Ovary (tissue), 9 donors: ENCODE measurements around the gene STK24. TPM values are rescaled to one million over a fixed set of nuclear protein-coding genes. Genes with fewer than 3 reads are reported as not detected.

Experiments
- DNase-seq, 5 donors: peaks; one replicate each; pipeline ENCODE4 v3.0.0-alpha.2; 2019 to 2020
- H3K27ac ChIP-seq, 2 donors: fragments of 200-600 bp; one replicate each; pipeline versions ENCODE4 v1.5.1 to v1.8.0; 2019 to 2022
- H3K27me3 ChIP-seq: fragments of 200-600 bp; one replicate; pipeline ENCODE4 v1.8.0; 2022
- H3K36me3 ChIP-seq: fragments of 200-600 bp; sonication (generic); one replicate; pipeline ENCODE4 v1.5.1; 2019
- H3K4me1 ChIP-seq: one replicate; pipeline ENCODE4 v1.8.1; 2013; ENCODE audit warnings: mild to moderate bottlenecking, moderate library complexity; ENCODE audit not compliant: insufficient read depth
- H3K4me3 ChIP-seq: fragments of 200-600 bp; sonication (generic); one replicate; pipeline ENCODE4 v1.5.1; 2017
- H3K9me3 ChIP-seq, 2 donors: fragments of 200-600 bp in 1 of 2; sonication (generic) in 1 of 2; one replicate each; pipeline versions ENCODE4 v1.5.1 to v1.8.1; 2013 to 2019; ENCODE audit warnings: mild to moderate bottlenecking in 1 of 2, moderate library complexity in 1 of 2
- EP300 ChIP-seq: sonication (generic); formaldehyde crosslinking; IDR thresholded peaks from one replicate; pipeline ENCODE4 v1.6.1; 2017; ENCODE audit warnings: antibody characterized with exemption
- POLR2A ChIP-seq: fragments of 450-650 bp; IDR thresholded peaks from one replicate; pipeline ENCODE4 v1.6.1; 2017; ENCODE audit warnings: antibody characterized with exemption, mild to moderate bottlenecking, moderate library complexity
- WGBS, 3 donors: extraction: QIAGEN DNeasy Blood & Tissue Kit in 1 of 3; methylation state at CpG; one replicate each; pipeline versions ENCODE4 v1.1.5 to v1.1.7; 2013 to 2017; 5-methylcytosine and 5-hydroxymethylcytosine counted together
- intact Hi-C, 4 donors: fragments of 100-400 bp; cut with DNase I; formaldehyde crosslinking; loops; one replicate each; pipeline versions ENCODE4 v1.11.0 to v1.15.1; 2022 to 2023
- polyA plus RNA-seq, 2 donors: library from polyadenylated mRNA; stranded (reverse); fragments of 200-250 nt in 1 of 2; fragments of 350-450 nt in 1 of 2; fragmentation: Illumina TruSeq in 1 of 2; extraction: RNeasy Lipid Tissue Mini Kit (QIAGEN cat#74804) in 1 of 2; gene quantifications; one replicate each; pipeline ENCODE4 v1.2.3, GENCODE V29; 2013 to 2014
- total RNA-seq, 7 donors: library from RNA; depleted of rRNA in 2 of 7; stranded (reverse); fragments of >200 nt in 2 of 7; fragmentation: NEBNext Ultra II Directional in 3 of 7; extraction: Animal tissue kit (Norgen Biotek cat#: 25700) in 3 of 7; gene quantifications; one replicate each; pipeline versions ENCODE4 v1.1.0 to v1.2.4, GENCODE V29; 2016 to 2023
- TF ChIP-seq, protein P1 (sequence below), 3 donors: fragments of 450-650 bp in 2 of 3; fragments of 200-600 bp in 1 of 3; IDR thresholded peaks; one replicate each; pipeline versions ENCODE4 v1.5.1 to v1.8.0; 2016 to 2022; ENCODE audit warnings: antibody characterized with exemption in 3 of 3, mild to moderate bottlenecking in 1 of 3
- donor health status: DM: no; HTN: no; CAD: no; lungs with moderate emphysema.
- donor health status: DM: no; HTN: no; CAD: no.
- donor health status: Bipolar disorder and iron deficiency.
- donor health status: DM: yes; HTN: yes; CAD: no.
- donor health status: DM: no; HTN: no; CAD: no.
- donor health status: DM: yes; HTN: yes; CAD: no.

The STK24 gene
- total and polyA plus RNA-seq, 9 donors, result 34.0 to 153 (median 60.6) TPM

DNA sequence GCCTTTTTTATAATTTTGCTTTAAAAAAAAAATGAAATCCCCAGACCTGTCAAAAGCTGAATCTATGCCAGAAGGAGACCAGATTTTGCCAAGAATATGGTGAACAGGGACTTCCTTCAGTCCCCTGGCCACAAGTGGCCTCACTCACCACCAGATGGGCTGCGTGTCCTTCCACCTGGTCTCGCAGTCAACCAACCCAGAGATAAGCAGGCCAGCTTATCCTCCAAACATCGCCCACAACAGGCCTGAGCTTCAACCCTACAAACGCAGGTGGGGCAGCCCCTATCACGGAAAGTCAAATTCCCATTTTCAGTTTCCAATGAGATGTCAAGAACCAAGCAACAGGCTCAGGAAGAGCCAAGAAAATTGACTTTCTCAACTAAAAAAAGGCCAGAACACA is 30.5 kb downstream of the STK24 start:
- H3K4me1 ChIP-seq, result peaks cover 16% of the 10 kb centered on the region
- H3K27ac ChIP-seq, result no peak overlapping the region
- no peak for DNase-seq
- intact Hi-C loops, result no loop called here
- no peaks in the 10 kb centered on the region for H3K36me3 ChIP-seq
- H3K4me3 ChIP-seq, result no peak overlapping the region
- no peaks in the 10 kb centered on the region for H3K27me3 ChIP-seq
- TF ChIP-seq, protein P1, sequence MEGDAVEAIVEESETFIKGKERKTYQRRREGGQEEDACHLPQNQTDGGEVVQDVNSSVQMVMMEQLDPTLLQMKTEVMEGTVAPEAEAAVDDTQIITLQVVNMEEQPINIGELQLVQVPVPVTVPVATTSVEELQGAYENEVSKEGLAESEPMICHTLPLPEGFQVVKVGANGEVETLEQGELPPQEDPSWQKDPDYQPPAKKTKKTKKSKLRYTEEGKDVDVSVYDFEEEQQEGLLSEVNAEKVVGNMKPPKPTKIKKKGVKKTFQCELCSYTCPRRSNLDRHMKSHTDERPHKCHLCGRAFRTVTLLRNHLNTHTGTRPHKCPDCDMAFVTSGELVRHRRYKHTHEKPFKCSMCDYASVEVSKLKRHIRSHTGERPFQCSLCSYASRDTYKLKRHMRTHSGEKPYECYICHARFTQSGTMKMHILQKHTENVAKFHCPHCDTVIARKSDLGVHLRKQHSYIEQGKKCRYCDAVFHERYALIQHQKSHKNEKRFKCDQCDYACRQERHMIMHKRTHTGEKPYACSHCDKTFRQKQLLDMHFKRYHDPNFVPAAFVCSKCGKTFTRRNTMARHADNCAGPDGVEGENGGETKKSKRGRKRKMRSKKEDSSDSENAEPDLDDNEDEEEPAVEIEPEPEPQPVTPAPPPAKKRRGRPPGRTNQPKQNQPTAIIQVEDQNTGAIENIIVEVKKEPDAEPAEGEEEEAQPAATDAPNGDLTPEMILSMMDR (IDR thresholded peaks at IDR 0.05), result no peak
- TF ChIP-seq EP300 (no peak), POLR2A (no peak)
- no peaks in the 10 kb centered on the region for H3K9me3 ChIP-seq
- 76 to 93% (median 83%) methylated on average over 5 of the region's 5 CpGs for WGBS, 3 donors

DNA sequence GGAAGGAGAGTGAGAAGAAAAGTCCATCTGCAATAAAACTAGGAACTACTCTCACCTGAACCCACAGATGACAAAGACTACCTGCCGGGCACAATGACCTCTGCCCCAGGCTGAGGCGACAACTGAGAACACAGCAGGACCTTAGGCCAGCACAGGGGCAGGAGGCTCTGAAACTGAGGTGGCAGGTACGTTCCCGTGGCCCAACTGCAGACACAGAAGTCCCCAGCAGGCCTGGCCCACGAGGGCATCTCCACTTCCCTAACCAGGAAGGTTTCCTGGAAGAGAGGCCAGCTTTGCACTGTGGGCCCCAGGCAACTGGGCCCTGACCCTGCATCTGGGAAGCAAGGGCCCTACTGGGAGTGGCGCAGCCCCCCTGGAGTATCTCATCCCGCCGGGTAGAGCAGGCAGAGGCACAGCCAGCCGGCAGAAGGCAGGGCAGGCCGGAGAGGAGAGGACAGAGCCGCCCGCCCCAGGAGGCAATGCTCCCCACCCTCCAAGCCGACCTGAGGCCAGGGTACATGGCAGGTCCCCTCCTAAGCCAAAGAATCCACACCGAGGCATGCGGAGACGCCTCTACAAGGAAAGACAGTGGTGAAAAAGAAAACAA is 32.7 kb downstream of the STK24 start:
- H3K4me3 ChIP-seq, result no peak overlapping the region
- intact Hi-C loops, result no loop called here
- peak overlapping the region; percentile 3 to 19 for H3K27ac ChIP-seq
- H3K9me3 ChIP-seq, result no peaks in the 10 kb centered on the region
- DNase-seq, result peak in 1 of 5 donors; percentile 50
- H3K36me3 ChIP-seq, result no peaks in the 10 kb centered on the region
- 26 to 45% (median 35%) methylated on average over 16 of the region's 16 CpGs for WGBS, 3 donors
- peaks cover 18% of the 10 kb centered on the region for H3K4me1 ChIP-seq
- no peaks in the 10 kb centered on the region for H3K27me3 ChIP-seq
- no peak for TF ChIP-seq EP300
- no peak for TF ChIP-seq POLR2A
- TF ChIP-seq, protein P1 (IDR thresholded peaks at IDR 0.05), result no peak

DNA sequence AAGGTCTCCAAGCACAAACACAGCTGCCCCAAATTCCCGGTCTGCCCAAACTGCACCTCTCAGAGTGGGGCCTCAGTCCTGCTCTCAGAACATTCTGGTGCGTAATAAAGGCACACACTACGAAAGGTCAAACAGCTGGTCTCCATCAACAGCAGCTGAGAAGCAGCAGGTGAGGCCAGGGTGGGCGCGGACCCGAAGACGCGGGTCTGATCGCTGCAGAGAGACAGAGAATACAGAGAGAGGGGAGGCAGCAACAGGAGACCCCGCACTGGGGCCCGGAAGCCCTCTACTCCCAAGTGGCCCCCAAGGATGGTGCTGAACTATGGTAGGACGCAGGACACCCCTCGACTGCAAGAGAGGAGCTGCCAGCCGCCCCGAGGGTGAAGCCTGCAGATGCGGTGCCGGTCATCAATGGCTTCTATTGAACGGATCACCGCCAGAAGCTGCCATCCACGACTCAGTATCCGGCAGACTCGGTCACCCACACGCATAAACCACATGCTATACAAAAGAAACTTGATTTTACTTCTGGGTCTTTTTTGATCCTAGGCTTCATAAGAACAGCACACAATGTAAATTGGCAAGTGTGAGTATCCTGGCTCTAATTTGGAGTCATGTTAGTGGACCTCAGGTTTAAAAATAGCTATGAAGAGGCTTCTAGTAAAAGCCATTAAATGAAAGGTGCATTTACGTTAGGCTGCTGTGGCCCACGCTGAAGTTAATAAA is 33.4 kb downstream of the STK24 start:
- 81 to 86% (median 83%) methylated on average over 25 of the region's 25 CpGs for WGBS, 3 donors
- Histone ChIP-seq H3K4me3 (no peak overlapping the region), H3K9me3 (no peaks in the 10 kb centered on the region), H3K27ac (peak overlapping the region in 1 of 2 donors; percentile 19), H3K4me1 (peaks cover 15% of the 10 kb centered on the region), H3K36me3 (no peaks in the 10 kb centered on the region), H3K27me3 (no peaks in the 10 kb centered on the region)
- TF ChIP-seq POLR2A, result no peak
- TF ChIP-seq, protein P1 (IDR thresholded peaks at IDR 0.05), result no peak
- TF ChIP-seq EP300, result no peak
- no peak for DNase-seq
- intact Hi-C loops, result no loop called here

DNA sequence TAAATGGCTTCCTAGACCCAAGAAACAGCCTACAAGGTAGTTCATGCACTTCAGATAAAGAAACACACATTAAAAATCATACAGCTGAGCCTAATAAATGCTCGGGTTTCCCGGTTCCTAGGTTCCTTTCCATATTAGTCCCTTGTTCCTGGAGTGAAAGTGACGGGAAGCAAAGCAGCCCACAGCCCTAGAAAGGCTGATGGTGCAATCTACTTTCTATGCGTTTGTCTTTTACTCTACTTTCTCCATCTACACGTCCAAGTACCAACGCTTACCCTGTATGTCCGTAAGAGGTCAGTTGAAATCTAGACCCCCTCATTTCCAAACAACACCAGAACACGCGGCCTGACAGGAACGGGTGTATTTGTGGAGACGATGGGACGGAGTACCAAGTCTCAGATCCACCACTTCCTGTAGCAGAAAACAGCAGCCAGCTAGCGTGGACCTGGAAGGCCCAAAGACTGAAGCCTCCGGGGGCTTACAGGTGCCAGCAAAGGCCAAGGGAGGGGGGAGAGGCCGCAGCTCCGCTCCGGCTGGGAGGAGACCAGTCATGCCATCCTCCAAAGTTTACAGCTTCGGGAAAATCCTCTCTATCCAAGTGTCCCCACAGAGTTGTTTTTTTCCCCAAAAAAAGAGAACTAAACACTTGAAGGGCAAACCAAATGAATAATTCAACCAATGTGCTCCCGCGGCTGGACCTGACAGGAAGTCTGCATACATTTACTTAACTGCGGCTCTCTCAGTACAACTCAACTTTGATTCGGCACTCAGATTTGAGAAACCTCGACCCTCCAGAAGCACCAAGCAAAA is 34.1 kb downstream of the STK24 start:
- intact Hi-C loops, result no loop called here
- TF ChIP-seq POLR2A (no peak), EP300 (no peak)
- TF ChIP-seq, protein P1 (IDR thresholded peaks at IDR 0.05), result no peak
- H3K9me3 ChIP-seq, result no peaks in the 10 kb centered on the region
- no peaks in the 10 kb centered on the region for H3K27me3 ChIP-seq
- no peak overlapping the region for H3K4me3 ChIP-seq
- no peak overlapping the region for H3K27ac ChIP-seq
- peaks cover 13% of the 10 kb centered on the region for H3K4me1 ChIP-seq
- H3K36me3 ChIP-seq, result no peaks in the 10 kb centered on the region
- DNase-seq, result no peak
- 76 to 87% (median 76%) methylated on average over 23 of the region's 23 CpGs for WGBS, 3 donors
